Liver (tissue), 9 donors: Measurements from ENCODE around the gene CCN2. TPM values are rescaled to one million over a fixed set of nuclear protein-coding genes. Genes with fewer than 3 reads are reported as not detected.

Source experiments
- DNase-seq: peaks from one replicate; pipeline ENCODE4 v3.0.0-alpha.2; 2017; ENCODE audit warnings: low spot score
- H3K27ac ChIP-seq, 2 donors: one replicate each; pipeline ENCODE4 v1.7.0; 2013; ENCODE audit warnings: inconsistent platforms in 2 of 2, low read length in 2 of 2, control low read depth in 1 of 2, low read depth in 1 of 2, mild to moderate bottlenecking in 1 of 2
- H3K27me3 ChIP-seq, 4 donors: one replicate each; pipeline versions ENCODE4 v1.6.1 to v1.7.0; 2013; ENCODE audit warnings: low read length in 3 of 4, inconsistent platforms in 1 of 4, mild to moderate bottlenecking in 1 of 4, moderate library complexity in 1 of 4; ENCODE audit not compliant: control insufficient read depth in 4 of 4, insufficient read depth in 4 of 4
- H3K36me3 ChIP-seq, 4 donors: one replicate each; pipeline versions ENCODE4 v1.6.1 to v1.7.0; 2013; ENCODE audit warnings: low read length in 3 of 4, mild to moderate bottlenecking in 3 of 4, low read depth in 1 of 4, moderate library complexity in 1 of 4; ENCODE audit not compliant: control insufficient read depth in 4 of 4, insufficient read depth in 3 of 4
- H3K4me1 ChIP-seq, 4 donors: one replicate each; pipeline versions ENCODE4 v1.6.1 to v1.7.0; 2013; ENCODE audit warnings: low read length in 3 of 4, mild to moderate bottlenecking in 3 of 4, moderate library complexity in 1 of 4; ENCODE audit not compliant: control insufficient read depth in 4 of 4, insufficient read depth in 4 of 4
- H3K4me3 ChIP-seq, 3 donors: one replicate each; pipeline versions ENCODE4 v1.6.1 to v1.7.0; 2013; ENCODE audit warnings: low read length in 3 of 3, control low read depth in 1 of 3, low read depth in 1 of 3, mild to moderate bottlenecking in 1 of 3
- H3K9ac ChIP-seq, 2 donors: one replicate each; pipeline ENCODE4 v1.7.0; 2013; ENCODE audit warnings: low read length in 2 of 2, mild to moderate bottlenecking in 2 of 2, moderate library complexity in 2 of 2, control low read depth in 1 of 2, low read depth in 1 of 2
- H3K9me3 ChIP-seq, 4 donors: one replicate each; pipeline versions ENCODE4 v1.6.1 to v1.7.0; 2013; ENCODE audit warnings: low read length in 3 of 4; ENCODE audit not compliant: control insufficient read depth in 4 of 4
- ATF3 ChIP-seq: IDR thresholded peaks from 2 replicates; pipeline ENCODE4 v1.6.1; 2016; ENCODE audit warnings: antibody characterized with exemption
- CTCF ChIP-seq: fragments of 150-350 bp; IDR thresholded peaks from 2 replicates; pipeline ENCODE4 v1.5.1; 2017; ENCODE audit warnings: improper control_type of control experiment, low read depth, low read length; ENCODE audit not compliant: missing input control
- EGR1 ChIP-seq, 2 donors: IDR thresholded peaks; 2 replicates each; pipeline ENCODE4 v1.6.1; 2016 to 2018; ENCODE audit warnings: antibody characterized with exemption in 2 of 2, low read depth in 2 of 2
- FOXA1 ChIP-seq: IDR thresholded peaks from 2 replicates; pipeline ENCODE4 v1.6.1; 2016; ENCODE audit warnings: antibody characterized with exemption
- FOXA2 ChIP-seq: IDR thresholded peaks from 2 replicates; pipeline ENCODE4 v1.6.1; 2016; ENCODE audit warnings: antibody characterized with exemption
- GABPA ChIP-seq, 2 donors: IDR thresholded peaks in 1 of 2; conservative IDR thresholded peaks in 1 of 2; 2 replicates each; pipeline ENCODE4 v1.6.1; 2016; ENCODE audit warnings: antibody characterized with exemption in 2 of 2, mild to moderate bottlenecking in 1 of 2, moderate library complexity in 1 of 2
- HNF4A ChIP-seq, 2 donors: conservative IDR thresholded peaks; 2 replicates each; pipeline ENCODE4 v1.6.1; 2016; ENCODE audit warnings: antibody characterized with exemption in 2 of 2, mild to moderate bottlenecking in 2 of 2
- HNF4G ChIP-seq: IDR thresholded peaks from 2 replicates; pipeline ENCODE4 v1.6.1; 2016; ENCODE audit warnings: antibody characterized with exemption
- MAX ChIP-seq: IDR thresholded peaks from 2 replicates; pipeline ENCODE4 v1.6.1; 2016; ENCODE audit warnings: antibody characterized with exemption
- NR2F2 ChIP-seq: IDR thresholded peaks from 2 replicates; pipeline ENCODE4 v1.6.1; 2016; ENCODE audit warnings: antibody characterized with exemption
- RAD21 ChIP-seq, 2 donors: IDR thresholded peaks; 2 replicates each; pipeline ENCODE4 v1.6.1; 2016; ENCODE audit warnings: antibody characterized with exemption in 2 of 2, mild to moderate bottlenecking in 2 of 2
- REST ChIP-seq: IDR thresholded peaks from 2 replicates; pipeline ENCODE4 v1.6.1; 2016; ENCODE audit warnings: antibody characterized with exemption, mild to moderate bottlenecking
- RXRA ChIP-seq, 2 donors: IDR thresholded peaks; 2 replicates each; pipeline ENCODE4 v1.6.1; 2017 to 2018; ENCODE audit warnings: antibody characterized with exemption in 2 of 2, mild to moderate bottlenecking in 1 of 2
- SP1 ChIP-seq: IDR thresholded peaks from 2 replicates; pipeline ENCODE4 v1.6.1; 2018; ENCODE audit warnings: antibody characterized with exemption, mild to moderate bottlenecking
- YY1 ChIP-seq: IDR thresholded peaks from 2 replicates; pipeline ENCODE4 v1.6.1; 2016; ENCODE audit warnings: antibody characterized with exemption, mild to moderate bottlenecking
- WGBS: extraction: QIAGEN DNeasy Blood & Tissue Kit; methylation state at CpG from one replicate; pipeline ENCODE4 v1.1.7; 2013; 5-methylcytosine and 5-hydroxymethylcytosine counted together
- polyA plus RNA-seq, 2 donors: library from polyadenylated mRNA; stranded (reverse) in 1 of 2; unstranded in 1 of 2; fragments of 200-250 nt in 1 of 2; fragments of >200 nt in 1 of 2; fragmentation: Nextera tagmentation in 1 of 2; extraction: Ambion mirVana in 1 of 2; gene quantifications; one replicate each; pipeline versions ENCODE4 v1.2.1 to v1.2.3, GENCODE V29; 2013 to 2015
- total RNA-seq, 2 donors: library from RNA; depleted of rRNA; stranded (reverse); fragments of >200 nt; gene quantifications; one replicate each; pipeline ENCODE4 v1.2.3, GENCODE V29; 2014
- donor health status: healthy.
- donor health status: healthy.
- donor health status: healthy.
- donor health status: healthy.
- donor health status: healthy.

Gene CCN2
- total and polyA plus RNA-seq, 4 donors, result 7.3 to 26.9 (median 19.5) TPM

GRCh38 chr6:131976545-131977061 is 25.4 kb upstream of the CCN2 start (continued):
- TF ChIP-seq RXRA (IDR thresholded peaks at IDR 0.05), result peak; percentile 24 to 83

GRCh38 chr6:131972741-131973140 is 21.6 kb upstream of the CCN2 start:
- TF ChIP-seq HNF4G (no peak), RXRA (IDR thresholded peaks at IDR 0.05) (no peak), GABPA (IDR thresholded peaks at IDR 0.05 in 1 of 2, conservative IDR thresholded peaks at IDR 0.05 in 1 of 2) (no peak), HNF4A (conservative IDR thresholded peaks at IDR 0.05) (no peak), EGR1 (IDR thresholded peaks at IDR 0.05; ENCODE audit: low read depth in 2 of 2) (no peak), ATF3 (no peak), FOXA1 (no peak), MAX (no peak), NR2F2 (no peak), FOXA2 (no peak), RAD21 (IDR thresholded peaks at IDR 0.05) (no peak)
- Histone ChIP-seq H3K4me1 (peaks cover 3 to 29% (median 21%) of the 10 kb centered on the region in 4 donors), H3K9me3 (no peaks in the 10 kb centered on the region), H3K4me3 (no peak overlapping the region), H3K36me3 (no peaks in the 10 kb centered on the region), H3K27ac (no peak overlapping the region), H3K27me3 (no peaks in the 10 kb centered on the region), H3K9ac (no peak overlapping the region)
- DNase-seq, result no peak
- 58% methylated on average over 2 of the region's 2 CpGs for WGBS

- no peak overlapping the region for H3K27ac ChIP-seq
These were observed 19.1 kb upstream of the CCN2 start for GRCh38 chr6:131970076-131970859.

More at GRCh38 chr6:131970076-131970859, 19.1 kb upstream of the CCN2 start:
- H3K9ac ChIP-seq, result no peak overlapping the region
- 34% methylated on average over 2 of the region's 2 CpGs for WGBS
- H3K4me1 ChIP-seq, result peaks cover 0 to 8% (median 4%) of the 10 kb centered on the region in 4 donors
- H3K36me3 ChIP-seq, result no peaks in the 10 kb centered on the region
- H3K27me3 ChIP-seq, result no peaks in the 10 kb centered on the region
- DNase-seq, result no peak
- no peak for TF ChIP-seq GABPA (IDR thresholded peaks at IDR 0.05 in 1 of 2, conservative IDR thresholded peaks at IDR 0.05 in 1 of 2)
- no peak for TF ChIP-seq RAD21 (IDR thresholded peaks at IDR 0.05)
- peak in 1 of 2 donors; percentile 24 for TF ChIP-seq RXRA (IDR thresholded peaks at IDR 0.05)
- TF ChIP-seq NR2F2, result no peak
- no peak for TF ChIP-seq EGR1 (IDR thresholded peaks at IDR 0.05; ENCODE audit: low read depth in 2 of 2)
- TF ChIP-seq FOXA2, result peak; percentile 21
- no peak for TF ChIP-seq YY1
- peak in 1 of 2 donors; percentile 27 for TF ChIP-seq HNF4A (conservative IDR thresholded peaks at IDR 0.05)
- no peak for TF ChIP-seq FOXA1
- no peak for TF ChIP-seq CTCF
- no peak for TF ChIP-seq REST
- TF ChIP-seq SP1, result no peak
- TF ChIP-seq HNF4G, result no peak
- H3K9me3 ChIP-seq, result no peaks in the 10 kb centered on the region
- H3K4me3 ChIP-seq, result no peak overlapping the region
